HepG2 (cell line): Measurements from ENCODE around the gene ACACB.

Experiments used
- CBFB ChIP-seq: sonication (generic); formaldehyde crosslinking; IDR thresholded peaks from 2 replicates; pipeline ENCODE4 v1.4.0; 2020; ENCODE audit warnings: missing genetic modification reagents
- KLF16 ChIP-seq, 2 experiments: sonication (generic) in 1 of 2; formaldehyde crosslinking in 1 of 2; IDR thresholded peaks; 2 replicates each; pipeline versions ENCODE4 v1.6.1 to v1.8.0; 2016 to 2023; ENCODE audit warnings: missing genetic modification reagents in 2 of 2, missing compliant biosample characterization in 1 of 2
- NFIC ChIP-seq: IDR thresholded peaks from 2 replicates; pipeline ENCODE4 v1.6.1; 2012; ENCODE audit warnings: mild to moderate bottlenecking, low read length, inconsistent platforms
- ZC3H13 ChIP-seq: sonication (generic); formaldehyde crosslinking; IDR thresholded peaks from 2 replicates; pipeline ENCODE4 v1.8.1; 2023; ENCODE audit warnings: mild to moderate bottlenecking, missing genetic modification reagents, moderate library complexity
- TF ChIP-seq, protein P1 (sequence below): sonication (generic); formaldehyde crosslinking; IDR thresholded peaks from 2 replicates; pipeline ENCODE4 v1.5.0; 2020; ENCODE audit warnings: mild to moderate bottlenecking, missing genetic modification reagents, moderate library complexity

DNA sequence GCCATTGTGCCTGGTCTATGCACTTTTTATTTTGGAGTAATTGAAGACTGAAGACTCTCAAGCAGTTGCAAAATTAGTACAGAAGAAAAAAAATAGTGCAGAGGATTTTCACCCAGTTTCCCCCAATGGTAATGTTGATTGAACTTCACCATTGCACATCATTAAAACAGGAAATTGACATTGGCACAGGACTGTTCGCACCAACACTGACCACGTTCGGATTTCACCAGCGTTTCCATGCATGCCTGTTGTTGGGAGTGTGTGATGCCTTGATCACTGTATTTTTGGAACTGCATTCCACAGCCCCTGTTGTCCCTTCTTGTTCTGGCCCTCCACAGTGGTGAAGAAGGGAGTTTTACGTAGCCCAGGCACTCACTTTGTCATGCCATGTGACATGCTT, 125.5 kb downstream of the ACACB start:
- TF ChIP-seq ZC3H13 (CRISPR knock-in tag), result no peak
- TF ChIP-seq CBFB (CRISPR knock-in tag), result no peak
- TF ChIP-seq NFIC, result no peak
- TF ChIP-seq, protein P1, sequence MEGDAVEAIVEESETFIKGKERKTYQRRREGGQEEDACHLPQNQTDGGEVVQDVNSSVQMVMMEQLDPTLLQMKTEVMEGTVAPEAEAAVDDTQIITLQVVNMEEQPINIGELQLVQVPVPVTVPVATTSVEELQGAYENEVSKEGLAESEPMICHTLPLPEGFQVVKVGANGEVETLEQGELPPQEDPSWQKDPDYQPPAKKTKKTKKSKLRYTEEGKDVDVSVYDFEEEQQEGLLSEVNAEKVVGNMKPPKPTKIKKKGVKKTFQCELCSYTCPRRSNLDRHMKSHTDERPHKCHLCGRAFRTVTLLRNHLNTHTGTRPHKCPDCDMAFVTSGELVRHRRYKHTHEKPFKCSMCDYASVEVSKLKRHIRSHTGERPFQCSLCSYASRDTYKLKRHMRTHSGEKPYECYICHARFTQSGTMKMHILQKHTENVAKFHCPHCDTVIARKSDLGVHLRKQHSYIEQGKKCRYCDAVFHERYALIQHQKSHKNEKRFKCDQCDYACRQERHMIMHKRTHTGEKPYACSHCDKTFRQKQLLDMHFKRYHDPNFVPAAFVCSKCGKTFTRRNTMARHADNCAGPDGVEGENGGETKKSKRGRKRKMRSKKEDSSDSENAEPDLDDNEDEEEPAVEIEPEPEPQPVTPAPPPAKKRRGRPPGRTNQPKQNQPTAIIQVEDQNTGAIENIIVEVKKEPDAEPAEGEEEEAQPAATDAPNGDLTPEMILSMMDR (CRISPR knock-in tag), result no peak
- TF ChIP-seq KLF16 (CRISPR knock-in tag; IDR thresholded peaks at IDR 0.05), result no peak
